ENCODE results near the gene OAF. TPM values are rescaled to one million over a fixed set of nuclear protein-coding genes. Genes with fewer than 3 reads are reported as not detected.

OAF gene
- total RNA-seq, 1 experiment from 2014 or later, result 20.4 TPM

DNA sequence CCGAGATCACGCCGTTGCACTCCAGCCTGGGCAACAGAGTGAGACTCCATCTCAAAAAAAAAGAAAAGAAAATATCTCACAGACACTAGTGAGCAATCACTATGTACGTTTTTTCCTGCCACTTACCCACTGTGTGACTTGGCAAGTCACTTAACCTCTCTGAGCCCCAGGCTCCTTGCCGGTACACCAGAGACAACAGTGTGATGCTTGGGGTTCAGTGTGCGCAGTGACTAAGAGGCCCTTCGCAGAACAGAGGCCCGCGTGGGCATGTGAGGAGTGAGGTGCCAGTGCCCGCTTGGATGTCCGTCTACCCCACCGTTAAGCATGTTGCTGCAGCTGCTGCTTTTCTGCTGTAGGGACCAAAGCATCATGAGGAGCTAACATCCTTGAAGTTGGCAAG, 6.7 kb downstream of the OAF start:
- in situ Hi-C loops (cut with HindIII; ENCODE audit: low pct_unique_long_range_greater_than_20kb, low sequenced_read_pairs), result no loop called here

GRCh38 chr11:120217941-120218694, 7.3 kb downstream of the OAF start:
- no peak for DNase-seq (ENCODE audit: low read depth)
- in situ Hi-C loops (cut with HindIII; ENCODE audit: low pct_unique_long_range_greater_than_20kb, low sequenced_read_pairs), result no loop called here

More for the DNA sequence above, 6.7 kb downstream of the OAF start:
- DNase-seq (ENCODE audit: low read depth), result no peak

DNA sequence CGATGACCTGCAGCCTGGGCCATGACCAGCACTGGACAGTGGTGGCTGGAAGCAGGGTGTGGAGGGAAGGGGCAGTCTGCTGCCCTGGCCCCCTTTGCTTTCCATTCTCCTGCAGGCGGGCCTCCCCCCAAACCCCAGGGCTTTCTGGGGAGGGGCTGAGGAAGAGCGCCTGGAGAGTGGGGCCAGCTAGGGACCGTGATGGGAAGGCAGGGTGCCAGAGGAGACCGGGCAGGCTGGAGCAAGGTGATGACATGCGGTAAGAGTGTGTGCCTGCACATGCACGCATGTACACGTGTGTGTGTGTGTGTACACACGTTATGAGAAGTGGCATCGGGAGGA, 7.8 kb downstream of the OAF start:
- no peak for DNase-seq (ENCODE audit: low read depth)
- in situ Hi-C loops (cut with HindIII; ENCODE audit: low pct_unique_long_range_greater_than_20kb, low sequenced_read_pairs), result no loop called here

DNA sequence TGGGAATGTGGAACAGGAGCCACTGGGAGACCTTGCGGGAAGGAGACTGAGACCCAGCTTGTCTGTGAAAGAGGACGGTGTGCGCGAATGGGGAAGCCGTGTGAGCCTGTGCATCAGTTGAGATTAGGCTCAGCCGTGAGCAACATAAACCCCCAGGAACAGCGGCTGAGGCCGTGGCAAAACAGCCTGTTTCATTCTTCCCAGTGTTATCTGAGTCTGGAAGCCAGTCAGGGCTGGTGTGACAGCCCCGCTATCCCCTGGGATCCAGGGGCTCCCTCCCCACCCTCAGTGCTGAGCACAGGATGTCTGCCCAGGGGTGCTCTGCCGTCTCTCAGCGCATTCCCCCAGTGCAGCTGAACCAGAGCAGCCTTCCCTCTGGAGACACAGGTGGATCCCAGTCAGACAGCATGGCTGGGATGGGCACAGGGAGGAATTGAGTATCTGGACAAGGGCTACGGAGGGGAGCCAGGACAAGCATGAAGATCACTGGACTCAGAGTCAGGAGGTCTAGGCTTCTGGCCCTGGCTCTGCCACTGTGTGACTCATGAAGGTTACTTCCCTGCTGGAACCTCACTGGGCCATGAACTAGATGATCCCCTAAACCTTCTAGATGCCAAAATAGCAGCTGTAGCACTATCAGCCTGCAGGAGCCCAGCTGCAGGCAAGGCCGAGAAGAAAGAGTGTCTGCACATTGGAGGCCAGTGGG, 8.6 kb downstream of the OAF start:
- in situ Hi-C loops (cut with HindIII; ENCODE audit: low pct_unique_long_range_greater_than_20kb, low sequenced_read_pairs), result no loop called here
- no peak for DNase-seq (ENCODE audit: low read depth)

GRCh38 chr11:120219938-120220746, 9.3 kb downstream of the OAF start:
- no peak for DNase-seq (ENCODE audit: low read depth)
- in situ Hi-C loops (cut with HindIII; ENCODE audit: low pct_unique_long_range_greater_than_20kb, low sequenced_read_pairs), result no loop called here

DNA sequence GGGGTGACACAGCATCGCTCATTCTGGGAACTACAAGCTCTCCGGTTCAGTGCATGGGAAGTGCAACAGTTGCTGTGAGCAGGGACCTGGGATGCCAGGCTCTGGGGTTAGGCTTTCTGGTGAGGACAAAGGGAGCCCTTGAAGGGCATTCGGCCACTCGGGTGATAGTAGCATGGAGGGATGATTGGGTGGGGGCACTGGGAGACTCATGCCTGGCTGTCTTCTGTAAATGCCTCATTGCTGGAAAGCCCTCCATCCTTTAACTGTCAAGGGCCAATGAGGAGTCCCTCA, 9.9 kb downstream of the OAF start:
- no peak for DNase-seq (ENCODE audit: low read depth)
- in situ Hi-C loops (cut with HindIII; ENCODE audit: low pct_unique_long_range_greater_than_20kb, low sequenced_read_pairs), result no loop called here

DNA sequence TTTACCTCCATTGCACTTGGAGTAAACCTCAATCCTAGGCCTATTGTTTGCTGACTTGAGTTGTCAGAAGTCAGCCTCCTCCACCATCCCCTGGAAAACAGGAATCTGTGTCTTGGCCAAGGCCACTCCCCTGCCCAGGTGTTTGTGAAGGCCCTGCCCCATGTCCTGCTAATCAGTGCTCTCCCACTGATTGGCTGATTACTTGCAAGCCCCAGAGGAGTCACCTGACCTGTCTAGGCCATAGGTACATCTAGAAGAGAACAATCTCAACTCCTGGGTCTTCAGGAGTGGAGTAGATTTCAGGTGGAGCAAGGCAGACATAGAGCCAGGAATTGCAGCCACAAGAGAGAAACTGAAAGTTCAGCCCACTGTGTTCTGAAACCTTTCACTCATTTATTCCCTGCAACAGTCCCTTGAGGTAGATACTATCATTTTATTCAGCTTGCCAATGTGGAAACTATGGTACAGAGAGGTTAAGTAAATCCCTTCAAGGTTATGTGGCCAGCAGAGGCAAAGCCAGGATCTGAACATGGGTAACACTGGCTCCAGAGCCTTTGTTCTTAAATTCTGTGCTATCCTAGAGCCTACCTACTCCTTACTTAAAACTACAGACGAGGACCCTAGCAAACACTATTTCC, 10.4 kb downstream of the OAF start:
- DNase-seq (ENCODE audit: low read depth), result no peak

GRCh38 chr11:120222916-120223315, 12.1 kb downstream of the OAF start:
- in situ Hi-C loops (cut with HindIII; ENCODE audit: low pct_unique_long_range_greater_than_20kb, low sequenced_read_pairs), result no loop called here
- DNase-seq (ENCODE audit: low read depth), result no peak

More for the DNA sequence above, 10.4 kb downstream of the OAF start:
- in situ Hi-C loops (cut with HindIII; ENCODE audit: low pct_unique_long_range_greater_than_20kb, low sequenced_read_pairs), result no loop called here

GRCh38 chr11:120223793-120224192, 13.0 kb downstream of the OAF start:
- in situ Hi-C loops (cut with HindIII; ENCODE audit: low pct_unique_long_range_greater_than_20kb, low sequenced_read_pairs), result no loop called here

DNA sequence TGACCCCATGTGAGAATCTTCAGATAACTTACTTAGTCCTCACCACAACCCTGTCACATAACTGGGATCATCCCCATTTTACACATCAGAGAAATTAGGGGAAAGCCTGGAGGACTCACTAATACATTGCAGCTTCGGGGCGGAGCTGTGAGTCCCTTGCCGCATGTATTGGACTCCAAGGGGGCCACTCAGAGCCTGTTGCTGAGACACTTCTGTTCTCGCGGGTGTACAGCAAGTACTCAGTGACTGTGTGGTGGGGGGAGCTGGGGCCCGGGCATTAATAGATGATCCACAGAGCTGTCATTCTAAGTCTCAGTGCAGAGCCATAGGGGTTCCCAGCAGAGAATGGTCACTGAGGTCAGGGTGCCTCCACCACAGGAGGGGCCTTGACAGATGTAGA, 13.5 kb downstream of the OAF start:
- no peak for DNase-seq (ENCODE audit: low read depth)
- in situ Hi-C loops (cut with HindIII; ENCODE audit: low pct_unique_long_range_greater_than_20kb, low sequenced_read_pairs), result no loop called here

More at GRCh38 chr11:120223793-120224192, 13.0 kb downstream of the OAF start:
- DNase-seq (ENCODE audit: low read depth), result no peak

DNA sequence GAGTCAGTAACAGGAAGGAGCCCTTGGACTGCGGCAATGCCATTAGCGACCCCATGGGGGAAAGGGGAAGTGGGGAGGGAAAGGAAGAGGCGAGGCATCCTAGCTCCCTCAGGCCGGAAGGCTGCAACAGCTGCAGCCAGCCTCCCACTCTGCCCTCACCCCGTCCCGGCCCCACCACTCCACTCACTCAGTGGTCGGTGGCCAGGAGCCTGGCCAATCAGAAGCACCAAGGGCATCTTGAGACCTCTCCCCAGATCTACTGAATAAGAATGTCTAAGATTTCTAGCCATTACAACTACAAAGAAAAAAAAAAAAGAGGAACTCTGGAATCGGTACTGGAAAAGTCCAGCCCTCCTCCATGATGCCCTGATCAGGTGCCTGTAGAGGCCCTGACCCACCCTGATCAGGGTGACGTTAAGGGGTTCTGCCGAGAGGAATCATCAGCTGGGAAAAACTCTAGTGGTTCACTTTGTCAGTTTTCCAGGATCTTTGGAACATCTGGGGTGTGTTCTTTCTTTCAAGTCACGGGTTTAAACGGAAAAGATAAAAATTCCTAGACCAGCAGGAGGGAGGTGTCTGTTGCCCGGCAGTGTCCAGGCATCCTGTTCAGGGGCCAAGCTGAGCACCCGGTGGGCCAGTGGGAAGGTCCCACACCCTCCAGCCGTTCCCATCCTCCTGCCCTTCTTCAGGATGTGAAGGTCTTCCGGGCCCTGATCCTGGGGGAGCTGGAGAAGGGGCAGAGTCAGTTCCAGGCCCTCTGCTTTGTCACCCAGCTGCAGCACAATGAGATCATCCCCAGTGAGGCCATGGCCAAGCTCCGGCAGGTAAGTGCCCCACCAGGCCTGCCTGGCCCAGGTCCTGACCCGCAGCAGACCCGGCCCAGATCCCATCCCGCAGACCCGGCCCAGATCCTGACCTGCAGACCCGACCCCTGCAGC, 14.4 kb downstream of the OAF start:
- DNase-seq (ENCODE audit: low read depth), result no peak
- in situ Hi-C loops (cut with HindIII; ENCODE audit: low pct_unique_long_range_greater_than_20kb, low sequenced_read_pairs), result no loop called here

- in situ Hi-C loops (cut with HindIII; ENCODE audit: low pct_unique_long_range_greater_than_20kb, low sequenced_read_pairs), result no loop called here
- no peak for DNase-seq (ENCODE audit: low read depth)
Measured at GRCh38 chr11:120226242-120226641, 15.4 kb downstream of the OAF start.

DNA sequence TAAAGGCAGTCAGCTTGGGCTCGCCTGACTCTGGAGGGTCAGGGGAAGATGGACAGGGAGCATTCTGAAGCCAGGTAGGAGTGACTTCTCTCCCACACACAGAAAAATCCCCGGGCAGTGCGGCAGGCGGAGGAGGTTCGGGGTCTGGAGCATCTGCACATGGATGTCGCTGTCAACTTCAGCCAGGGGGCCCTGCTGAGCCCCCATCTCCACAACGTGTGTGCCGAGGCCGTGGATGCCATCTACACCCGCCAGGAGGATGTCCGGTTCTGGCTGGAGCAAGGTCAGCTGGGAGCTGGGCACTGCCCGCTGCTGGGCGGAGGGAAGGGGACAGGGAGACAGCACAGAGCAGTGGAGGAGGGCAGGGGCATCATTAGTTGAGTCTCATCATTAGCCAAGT, 15.9 kb downstream of the OAF start:
- in situ Hi-C loops (cut with HindIII; ENCODE audit: low pct_unique_long_range_greater_than_20kb, low sequenced_read_pairs), result no loop called here
- no peak for DNase-seq (ENCODE audit: low read depth)

DNA sequence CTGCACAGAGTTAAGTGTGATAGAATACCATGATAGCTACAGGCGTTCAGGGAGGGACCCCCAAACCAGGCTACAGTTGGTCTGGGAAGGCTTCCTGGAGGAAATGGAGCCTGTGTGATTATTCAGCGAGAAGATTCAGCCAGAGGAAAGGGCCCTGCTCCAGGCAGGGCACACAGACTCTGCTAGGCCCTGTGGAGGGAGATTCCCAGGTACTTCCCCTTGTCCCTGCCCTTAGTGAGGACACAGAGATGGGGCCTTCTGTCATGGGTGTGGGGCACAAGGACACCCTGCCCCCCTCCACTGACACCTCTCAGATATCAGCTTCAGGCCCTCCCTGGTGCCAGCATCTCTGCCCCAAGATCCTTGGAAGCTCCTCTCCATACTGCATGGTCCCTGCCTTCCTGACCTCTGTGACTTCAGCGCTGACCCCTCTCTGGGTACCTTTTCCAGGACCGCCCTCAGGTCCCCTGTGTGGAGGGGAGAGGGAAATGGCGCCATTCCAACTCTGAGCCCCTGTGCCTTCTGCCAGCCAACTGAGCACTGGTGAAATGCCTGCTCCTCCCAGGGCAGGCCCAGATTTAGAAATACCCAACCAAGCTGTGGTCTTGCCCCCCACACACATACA, 16.5 kb downstream of the OAF start:
- in situ Hi-C loops (cut with HindIII; ENCODE audit: low pct_unique_long_range_greater_than_20kb, low sequenced_read_pairs), result no loop called here
- no peak for DNase-seq (ENCODE audit: low read depth)

GRCh38 chr11:120228794-120229384, 18.1 kb downstream of the OAF start:
- in situ Hi-C loops (cut with HindIII; ENCODE audit: low pct_unique_long_range_greater_than_20kb, low sequenced_read_pairs), result no loop called here
- DNase-seq (ENCODE audit: low read depth), result no peak

DNA sequence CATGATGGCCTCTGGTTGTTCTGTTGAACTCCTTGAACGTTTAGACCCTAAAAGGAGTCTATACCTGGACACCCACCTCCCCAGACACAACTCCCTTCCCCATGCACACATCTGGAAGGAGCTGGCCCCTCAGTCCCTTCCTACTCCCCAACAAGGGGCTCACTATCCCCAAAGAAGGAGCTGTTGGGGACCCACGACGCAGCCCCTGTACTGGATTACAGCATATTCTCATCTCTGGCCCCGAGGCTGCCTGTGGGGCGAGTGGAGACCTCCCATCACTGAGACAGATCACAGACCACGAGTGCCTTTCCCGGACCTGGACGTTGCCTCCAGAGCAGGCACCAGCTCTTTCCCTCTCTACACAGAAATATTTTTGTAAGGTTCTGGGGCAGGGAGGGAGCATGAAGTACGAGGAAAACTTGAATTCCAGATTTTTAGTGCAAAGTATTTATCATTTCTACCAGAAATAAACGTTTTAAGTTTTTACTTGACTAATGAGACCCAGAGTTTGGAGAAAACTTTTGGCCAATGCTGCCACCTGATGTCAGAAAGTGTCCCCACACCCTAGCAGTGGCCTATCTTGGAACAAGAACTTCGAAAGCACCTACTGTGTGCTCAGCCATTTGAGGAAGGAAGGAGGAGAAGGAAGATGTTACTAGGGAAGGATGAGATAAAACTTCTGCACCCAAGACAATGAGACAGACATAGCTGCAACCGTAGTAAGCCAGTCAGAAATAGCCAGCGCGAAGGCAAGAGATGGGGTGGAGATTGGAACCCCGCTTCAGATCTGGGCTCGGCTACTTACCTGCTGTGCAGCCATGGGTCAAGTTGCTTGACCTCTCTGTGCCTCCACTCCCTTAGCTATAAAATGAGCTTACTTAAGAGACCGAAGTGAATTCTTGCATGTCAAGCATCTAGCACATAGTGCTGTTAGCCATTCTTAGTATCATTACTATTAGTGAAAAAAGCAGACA, 18.9 kb downstream of the OAF start:
- in situ Hi-C loops (cut with HindIII; ENCODE audit: low pct_unique_long_range_greater_than_20kb, low sequenced_read_pairs), result no loop called here
- peak; percentile 12 for DNase-seq (ENCODE audit: low read depth)

All from Caki2 (cell line).